Ovary (tissue), 9 donors: ENCODE data around the gene ZRANB1. TPM values are rescaled to one million over a fixed set of nuclear protein-coding genes. Genes with fewer than 3 reads are reported as not detected.
A peak's percentile ranks its signal among the peaks of the same experiment; 100 is the strongest.

Source experiments
- DNase-seq, 5 donors: peaks; one replicate each; pipeline ENCODE4 v3.0.0-alpha.2; 2019 to 2020
- H3K27ac ChIP-seq, 2 donors: fragments of 200-600 bp; one replicate each; pipeline versions ENCODE4 v1.5.1 to v1.8.0; 2019 to 2022
- H3K27me3 ChIP-seq: fragments of 200-600 bp; one replicate; pipeline ENCODE4 v1.8.0; 2022
- H3K36me3 ChIP-seq: fragments of 200-600 bp; sonication (generic); one replicate; pipeline ENCODE4 v1.5.1; 2019
- H3K4me1 ChIP-seq: one replicate; pipeline ENCODE4 v1.8.1; 2013; ENCODE audit warnings: mild to moderate bottlenecking, moderate library complexity; ENCODE audit not compliant: insufficient read depth
- H3K4me3 ChIP-seq: fragments of 200-600 bp; sonication (generic); one replicate; pipeline ENCODE4 v1.5.1; 2017
- H3K9me3 ChIP-seq, 2 donors: fragments of 200-600 bp in 1 of 2; sonication (generic) in 1 of 2; one replicate each; pipeline versions ENCODE4 v1.5.1 to v1.8.1; 2013 to 2019; ENCODE audit warnings: mild to moderate bottlenecking in 1 of 2, moderate library complexity in 1 of 2
- EP300 ChIP-seq: sonication (generic); formaldehyde crosslinking; IDR thresholded peaks from one replicate; pipeline ENCODE4 v1.6.1; 2017; ENCODE audit warnings: antibody characterized with exemption
- POLR2A ChIP-seq: fragments of 450-650 bp; IDR thresholded peaks from one replicate; pipeline ENCODE4 v1.6.1; 2017; ENCODE audit warnings: antibody characterized with exemption, mild to moderate bottlenecking, moderate library complexity
- WGBS, 3 donors: extraction: QIAGEN DNeasy Blood & Tissue Kit in 1 of 3; methylation state at CpG; one replicate each; pipeline versions ENCODE4 v1.1.5 to v1.1.7; 2013 to 2017; 5-methylcytosine and 5-hydroxymethylcytosine counted together
- intact Hi-C, 4 donors: fragments of 100-400 bp; cut with DNase I; formaldehyde crosslinking; loops; one replicate each; pipeline versions ENCODE4 v1.11.0 to v1.15.1; 2022 to 2023
- polyA plus RNA-seq, 2 donors: library from polyadenylated mRNA; stranded (reverse); fragments of 200-250 nt in 1 of 2; fragments of 350-450 nt in 1 of 2; fragmentation: Illumina TruSeq in 1 of 2; extraction: RNeasy Lipid Tissue Mini Kit (QIAGEN cat#74804) in 1 of 2; gene quantifications; one replicate each; pipeline ENCODE4 v1.2.3, GENCODE V29; 2013 to 2014
- total RNA-seq, 7 donors: library from RNA; depleted of rRNA in 2 of 7; stranded (reverse); fragments of >200 nt in 2 of 7; fragmentation: NEBNext Ultra II Directional in 3 of 7; extraction: Animal tissue kit (Norgen Biotek cat#: 25700) in 3 of 7; gene quantifications; one replicate each; pipeline versions ENCODE4 v1.1.0 to v1.2.4, GENCODE V29; 2016 to 2023
- TF ChIP-seq, protein P1 (sequence below), 3 donors: fragments of 450-650 bp in 2 of 3; fragments of 200-600 bp in 1 of 3; IDR thresholded peaks; one replicate each; pipeline versions ENCODE4 v1.5.1 to v1.8.0; 2016 to 2022; ENCODE audit warnings: antibody characterized with exemption in 3 of 3, mild to moderate bottlenecking in 1 of 3
- donor health status: DM: no; HTN: no; CAD: no; lungs with moderate emphysema.
- donor health status: DM: no; HTN: no; CAD: no.
- donor health status: Bipolar disorder and iron deficiency.
- donor health status: DM: yes; HTN: yes; CAD: no.
- donor health status: DM: no; HTN: no; CAD: no.
- donor health status: DM: yes; HTN: yes; CAD: no.

The ZRANB1 gene
- total and polyA plus RNA-seq, 9 donors = 18.9 to 39.6 (median 27.5) TPM

DNA sequence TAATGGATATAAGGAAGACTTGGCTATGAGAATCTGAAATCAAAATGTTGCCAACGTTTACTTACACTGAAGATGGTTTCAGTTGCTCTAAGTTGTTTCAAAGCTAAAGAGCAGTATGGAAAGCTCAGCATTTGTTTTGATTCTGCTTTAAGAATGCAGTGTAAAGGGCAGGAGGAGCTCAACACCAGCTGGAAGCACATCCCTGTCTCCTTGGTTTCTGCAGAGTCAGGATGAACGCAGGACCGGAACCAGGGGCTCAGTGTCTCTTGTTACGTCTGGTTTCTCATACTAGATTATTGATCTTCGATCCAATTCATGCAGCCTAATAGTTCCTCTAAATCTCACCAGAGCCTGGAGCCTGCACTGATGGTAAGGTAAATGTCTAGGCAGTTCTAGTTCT lies 24.1 kb downstream of the ZRANB1 start:
- TF ChIP-seq, protein P1, sequence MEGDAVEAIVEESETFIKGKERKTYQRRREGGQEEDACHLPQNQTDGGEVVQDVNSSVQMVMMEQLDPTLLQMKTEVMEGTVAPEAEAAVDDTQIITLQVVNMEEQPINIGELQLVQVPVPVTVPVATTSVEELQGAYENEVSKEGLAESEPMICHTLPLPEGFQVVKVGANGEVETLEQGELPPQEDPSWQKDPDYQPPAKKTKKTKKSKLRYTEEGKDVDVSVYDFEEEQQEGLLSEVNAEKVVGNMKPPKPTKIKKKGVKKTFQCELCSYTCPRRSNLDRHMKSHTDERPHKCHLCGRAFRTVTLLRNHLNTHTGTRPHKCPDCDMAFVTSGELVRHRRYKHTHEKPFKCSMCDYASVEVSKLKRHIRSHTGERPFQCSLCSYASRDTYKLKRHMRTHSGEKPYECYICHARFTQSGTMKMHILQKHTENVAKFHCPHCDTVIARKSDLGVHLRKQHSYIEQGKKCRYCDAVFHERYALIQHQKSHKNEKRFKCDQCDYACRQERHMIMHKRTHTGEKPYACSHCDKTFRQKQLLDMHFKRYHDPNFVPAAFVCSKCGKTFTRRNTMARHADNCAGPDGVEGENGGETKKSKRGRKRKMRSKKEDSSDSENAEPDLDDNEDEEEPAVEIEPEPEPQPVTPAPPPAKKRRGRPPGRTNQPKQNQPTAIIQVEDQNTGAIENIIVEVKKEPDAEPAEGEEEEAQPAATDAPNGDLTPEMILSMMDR (IDR thresholded peaks at IDR 0.05) = no peak
- TF ChIP-seq POLR2A (no peak), EP300 (no peak)
- 10 to 26% (median 11%) methylated on average over 5 of the region's 5 CpGs for WGBS, 3 donors
- no peak overlapping the region for H3K4me3 ChIP-seq
- no peak overlapping the region for H3K27ac ChIP-seq
- intact Hi-C loops = no loop called here
- peaks cover 15% of the 10 kb centered on the region for H3K4me1 ChIP-seq
- no peaks in the 10 kb centered on the region for H3K36me3 ChIP-seq
- no peaks in the 10 kb centered on the region for H3K9me3 ChIP-seq
- H3K27me3 ChIP-seq = no peaks in the 10 kb centered on the region
- no peak for DNase-seq

DNA sequence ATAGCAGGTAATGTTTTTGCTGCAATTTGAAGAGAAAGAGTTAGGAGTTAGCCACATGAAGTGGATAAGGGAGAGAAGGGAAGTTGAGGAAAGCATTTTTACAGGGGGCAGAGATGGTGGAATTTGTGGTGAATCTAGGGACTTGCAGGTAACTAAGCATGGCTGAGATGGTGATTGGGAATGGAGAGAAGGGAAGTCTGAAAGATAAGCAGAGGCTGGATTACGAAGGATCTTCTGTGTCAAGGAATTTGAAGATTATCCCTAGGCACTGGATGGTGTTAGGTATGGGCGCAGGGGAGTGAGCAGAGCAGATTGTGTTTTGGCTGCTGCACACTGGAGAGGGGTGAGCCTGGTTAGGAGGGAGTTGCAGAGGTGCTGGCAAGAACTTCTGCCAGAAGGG lies 25.3 kb downstream of the ZRANB1 start:
- WGBS, 3 donors = 56 to 65% (median 57%) methylated on average over 2 of the region's 2 CpGs
- no peaks in the 10 kb centered on the region for H3K27me3 ChIP-seq
- peaks cover 15% of the 10 kb centered on the region for H3K4me1 ChIP-seq
- DNase-seq = no peak
- intact Hi-C loops = no loop called here
- no peaks in the 10 kb centered on the region for H3K9me3 ChIP-seq
- no peak overlapping the region for H3K27ac ChIP-seq
- TF ChIP-seq, protein P1 (IDR thresholded peaks at IDR 0.05) = no peak
- TF ChIP-seq POLR2A (no peak), EP300 (no peak)
- H3K4me3 ChIP-seq = no peak overlapping the region
- no peaks in the 10 kb centered on the region for H3K36me3 ChIP-seq

GRCh38 chr10:124971276-124971675 lies 29.4 kb downstream of the ZRANB1 start:
- TF ChIP-seq, protein P1 (IDR thresholded peaks at IDR 0.05) = no peak
- TF ChIP-seq POLR2A = no peak
- no peak for TF ChIP-seq EP300
- Histone ChIP-seq H3K27me3 (no peaks in the 10 kb centered on the region), H3K4me3 (no peak overlapping the region), H3K4me1 (peaks cover 14% of the 10 kb centered on the region), H3K36me3 (no peaks in the 10 kb centered on the region), H3K27ac (peak overlapping the region in 1 of 2 donors; percentile 49), H3K9me3 (no peaks in the 10 kb centered on the region)
- intact Hi-C loops = no loop called here
- no peak for DNase-seq
- WGBS, 3 donors = 3 to 9% (median 6%) methylated on average over 2 of the region's 2 CpGs

DNA sequence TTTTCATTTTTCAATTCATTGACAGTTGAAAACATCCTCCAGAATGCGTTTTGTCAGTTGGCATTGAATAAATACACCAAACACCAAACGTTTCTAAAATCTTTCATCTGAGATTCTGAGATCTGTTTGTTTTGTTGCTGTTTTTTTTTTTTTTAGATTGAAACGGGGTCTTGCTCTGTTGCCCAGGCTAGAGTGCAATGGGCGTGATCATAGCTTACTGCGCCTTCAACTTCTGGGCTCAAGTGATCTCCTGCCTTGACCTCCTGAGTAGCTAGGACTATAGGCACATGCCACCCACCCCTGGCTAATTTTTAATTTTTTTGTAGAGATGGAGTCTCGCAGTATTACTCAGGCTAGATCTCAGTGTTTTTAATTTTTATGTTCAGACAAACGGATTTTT lies 30.7 kb downstream of the ZRANB1 start:
- WGBS, 3 donors = 77 to 81% (median 78%) methylated on average over 7 of the region's 7 CpGs
- H3K36me3 ChIP-seq = no peaks in the 10 kb centered on the region
- no peak overlapping the region for H3K27ac ChIP-seq
- H3K27me3 ChIP-seq = no peaks in the 10 kb centered on the region
- DNase-seq = no peak
- TF ChIP-seq EP300 = no peak
- TF ChIP-seq, protein P1 (IDR thresholded peaks at IDR 0.05) = no peak
- no peak for TF ChIP-seq POLR2A
- no peaks in the 10 kb centered on the region for H3K9me3 ChIP-seq
- no peak overlapping the region for H3K4me3 ChIP-seq
- intact Hi-C loops = no loop called here
- peaks cover 8% of the 10 kb centered on the region for H3K4me1 ChIP-seq
